Fibroblast of mammary gland (primary cell): ENCODE results near the gene AANAT.

ENCODE experiments used
- DNase-seq: peaks from one replicate; pipeline ENCODE4 v3.0.0-alpha.2; 2010; ENCODE audit warnings: low read depth
- H3K4me3 ChIP-seq: 2 replicates; pipeline ENCODE4 v1.5.1; 2011; ENCODE audit warnings: low read depth, mild to moderate bottlenecking, low read length, moderate library complexity; ENCODE audit not compliant: control insufficient read depth
- CTCF ChIP-seq: conservative IDR thresholded peaks from 2 replicates; pipeline ENCODE4 v1.5.1; 2011; ENCODE audit warnings: low read depth, low read length, inconsistent platforms; ENCODE audit not compliant: control insufficient read depth, insufficient read depth

The AANAT gene

GRCh38 chr17:76446449-76447231 is 20.8 kb upstream of the AANAT start:
- no peak for TF ChIP-seq CTCF
- DNase-seq, result peak; percentile 93
- H3K4me3 ChIP-seq, result peak overlapping the region; percentile 33

- no peak for TF ChIP-seq CTCF
- DNase-seq, result peak; percentile 36
- H3K4me3 ChIP-seq, result no peak overlapping the region
Measured at GRCh38 chr17:76447931-76448652, 19.3 kb upstream of the AANAT start.

- TF ChIP-seq CTCF, result no peak
- peak; percentile 18 for DNase-seq
- no peak overlapping the region for H3K4me3 ChIP-seq
Measured at GRCh38 chr17:76449126-76449525, 18.3 kb upstream of the AANAT start.

- H3K4me3 ChIP-seq, result peak overlapping the region; percentile 73
- no peak for DNase-seq
- no peak for TF ChIP-seq CTCF
Measured at GRCh38 chr17:76451506-76451905, 15.9 kb upstream of the AANAT start.

GRCh38 chr17:76452127-76452659 is 15.2 kb upstream of the AANAT start:
- no peak for TF ChIP-seq CTCF
- no peak for DNase-seq

GRCh38 chr17:76452660-76453430 is 14.6 kb upstream of the AANAT start, which contains the start of gene UBE2O:
Gene UBE2O (minus strand): TSS chr17:76453152. CDS start chr17:76453141, 11 bp downstream.
- peak within 1 kb of the TSS; percentile 73 for H3K4me3 ChIP-seq
- peak; percentile 74 for DNase-seq
- TF ChIP-seq CTCF, result peak; percentile 18

More at GRCh38 chr17:76452127-76452659, 15.2 kb upstream of the AANAT start:
- H3K4me3 ChIP-seq, result peak overlapping the region; percentile 73
